T-helper 1 cell treated with Interleukin-12 subunit alpha and Interleukin-12 subunit beta and Interleukin-4 antibody, amounts not matched to agents 30 ng/mL and 1 ng/mL, for 36 hours (primary cell): ENCODE results near the gene EVA1A. TPM values are rescaled to one million over a fixed set of nuclear protein-coding genes. Genes with fewer than 3 reads are reported as not detected.

ENCODE experiments used
- intact Hi-C: fragments of 100-400 bp; cut with micrococcal nuclease; formaldehyde crosslinking; loops from one replicate; pipeline ENCODE4 v1.15.1; 2024
- total RNA-seq: library from RNA; stranded (reverse); gene quantifications from 2 replicates; pipeline ENCODE4 v1.2.3, GENCODE V29; 2022

Gene EVA1A
- total RNA-seq, 1 donor from 2014 or later, result not detected

DNA sequence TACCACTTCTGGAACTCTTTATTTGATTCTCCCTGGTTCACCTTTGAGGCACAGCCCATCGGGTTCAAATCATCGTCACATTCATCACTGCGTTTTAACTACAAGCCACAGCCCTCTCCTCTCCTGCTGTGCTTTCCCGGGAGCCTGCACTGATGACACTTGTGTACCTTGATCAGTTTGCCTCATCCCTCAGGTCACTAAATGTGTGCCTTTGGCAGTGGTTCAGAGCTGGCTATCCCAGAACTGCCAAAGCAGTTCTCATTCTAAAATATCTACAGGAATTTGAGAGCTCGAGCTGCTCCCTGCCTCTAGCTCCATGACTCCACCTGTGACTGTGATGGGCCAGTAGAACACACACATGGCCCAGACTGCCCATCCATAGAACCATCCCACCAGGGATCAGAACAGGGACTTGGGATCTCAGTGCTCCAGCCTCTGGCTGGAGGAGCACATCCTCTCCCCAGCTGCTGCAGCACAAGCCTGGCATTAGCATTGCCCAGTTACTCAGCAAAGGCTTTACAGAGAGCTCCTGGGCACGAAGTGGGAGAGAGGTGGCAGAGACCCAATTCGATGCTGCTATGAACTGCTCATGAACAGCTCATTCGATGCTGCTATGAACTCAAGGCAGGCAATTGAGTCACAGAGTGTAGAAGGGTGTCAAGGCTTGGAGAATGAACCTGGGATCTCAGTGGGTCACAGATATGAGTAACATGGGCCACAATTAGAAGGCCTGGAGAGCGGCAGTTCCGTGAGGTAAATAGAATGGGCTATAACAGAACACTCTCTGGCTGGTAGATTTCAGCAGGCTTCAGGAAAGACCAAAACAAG, 41.9 kb downstream of the EVA1A start:
- intact Hi-C loops, result no loop called here

DNA sequence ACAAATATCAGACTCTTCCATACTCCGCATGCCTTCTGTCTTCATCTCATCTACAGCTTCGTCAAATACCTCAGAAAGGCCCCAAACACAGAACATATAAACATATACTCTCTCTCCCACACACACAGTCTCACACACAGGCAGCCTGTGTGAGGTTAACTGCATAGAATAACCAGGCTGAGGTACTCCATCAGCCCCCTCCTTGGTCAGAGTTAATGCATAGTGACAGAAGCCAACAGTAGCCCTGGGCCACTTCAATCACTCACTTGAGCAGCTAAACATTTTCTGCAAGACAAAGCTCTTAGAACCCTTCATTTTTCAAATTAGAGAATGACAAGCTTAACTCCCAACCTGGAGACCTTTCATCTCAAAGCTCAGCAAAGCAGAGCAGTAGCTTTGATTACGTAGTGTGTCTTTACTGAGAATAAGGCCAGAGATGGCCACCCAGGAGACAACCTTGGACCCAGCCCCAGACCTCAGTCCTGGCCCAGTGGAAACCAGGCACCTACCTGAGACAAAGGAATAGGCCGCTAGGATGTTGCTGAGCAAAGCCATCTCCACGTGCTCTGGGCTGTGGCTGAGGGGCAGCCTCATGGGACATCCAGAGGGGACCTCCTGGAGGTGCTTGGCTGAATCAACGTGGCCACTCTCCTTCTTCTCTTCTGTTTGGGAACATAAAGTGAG, 43.0 kb downstream of the EVA1A start:
- intact Hi-C loops, result no loop called here

DNA sequence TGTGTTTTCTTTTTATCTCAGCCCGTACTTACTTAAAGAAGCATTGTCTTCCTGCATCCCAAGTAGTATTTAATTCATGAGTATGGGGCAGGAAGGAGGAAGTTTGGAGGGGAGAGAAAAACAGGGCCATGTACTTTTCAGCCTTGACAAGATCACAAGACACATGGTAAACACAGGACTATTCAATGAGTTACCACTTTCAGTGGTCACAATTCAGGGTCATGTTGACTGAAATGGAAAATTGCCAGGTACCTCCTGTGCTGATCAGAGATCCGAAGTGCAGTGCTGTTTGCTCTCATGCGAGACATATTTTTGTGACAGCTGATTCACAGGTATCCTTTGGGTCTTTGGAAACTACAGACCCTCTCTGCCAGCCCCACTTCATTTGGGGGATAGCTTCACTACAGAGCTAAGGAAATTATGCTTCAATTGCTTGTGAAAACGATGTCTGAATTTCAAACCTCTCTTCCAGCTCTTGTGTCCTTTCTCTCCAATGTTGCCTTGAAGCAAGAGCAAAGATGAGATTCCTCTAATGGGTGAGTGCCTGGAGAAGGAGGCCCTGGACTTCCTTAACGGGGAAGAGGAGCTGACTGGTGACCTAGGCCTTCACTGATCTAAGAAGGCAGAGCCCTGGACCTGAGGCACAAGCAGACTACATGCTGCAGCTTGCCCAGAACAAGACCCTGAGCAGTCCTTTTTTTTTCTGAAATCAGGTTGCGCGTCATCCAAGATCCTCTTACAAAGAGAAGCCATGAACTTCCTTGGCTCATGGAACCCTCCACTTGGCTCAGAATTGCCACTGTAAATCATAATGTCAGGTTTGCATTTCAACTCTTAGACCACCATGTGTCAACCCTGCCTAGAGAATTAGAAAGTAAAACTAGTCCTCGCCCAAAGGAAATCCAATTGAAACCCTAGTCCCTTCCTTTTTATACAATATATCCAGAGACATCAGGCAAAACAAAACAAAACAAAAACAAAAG, 44.1 kb downstream of the EVA1A start:
- intact Hi-C loops, result no loop called here

DNA sequence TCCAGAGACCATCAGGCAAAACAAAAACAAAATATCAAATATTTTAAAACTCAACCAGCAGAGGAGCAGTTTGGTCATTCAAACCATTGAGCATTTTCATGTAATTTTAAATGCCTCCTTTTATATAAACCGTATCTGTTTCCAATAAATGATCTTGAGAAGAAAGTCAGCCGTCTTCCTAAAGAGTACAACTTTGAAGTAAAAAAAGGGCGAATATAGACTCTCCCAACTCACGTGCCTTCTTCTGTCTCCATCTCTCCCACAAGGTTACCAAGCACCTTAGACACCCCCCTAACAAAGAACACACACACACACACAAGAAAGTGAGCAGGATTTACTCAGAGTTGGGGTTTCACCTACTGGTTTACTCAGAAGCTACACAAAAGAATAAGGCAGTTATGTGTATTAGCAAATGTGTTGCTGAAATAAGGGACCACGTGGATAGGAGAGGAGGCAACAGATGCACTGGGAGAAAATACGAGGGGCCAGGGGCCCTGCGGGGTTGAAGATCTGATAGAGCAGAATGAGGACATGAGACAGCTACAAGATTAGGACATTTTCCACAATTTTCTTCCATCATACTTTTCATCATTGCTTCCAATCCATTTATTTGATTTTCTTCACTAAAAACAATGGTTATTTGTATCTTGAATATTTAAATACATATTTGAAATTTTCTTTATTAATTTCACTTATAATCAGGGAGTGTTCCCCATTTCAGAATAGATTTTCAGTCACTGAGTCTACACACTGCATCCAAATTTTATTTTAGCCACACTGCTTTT, 45.0 kb downstream of the EVA1A start:
- intact Hi-C loops, result no loop called here

DNA sequence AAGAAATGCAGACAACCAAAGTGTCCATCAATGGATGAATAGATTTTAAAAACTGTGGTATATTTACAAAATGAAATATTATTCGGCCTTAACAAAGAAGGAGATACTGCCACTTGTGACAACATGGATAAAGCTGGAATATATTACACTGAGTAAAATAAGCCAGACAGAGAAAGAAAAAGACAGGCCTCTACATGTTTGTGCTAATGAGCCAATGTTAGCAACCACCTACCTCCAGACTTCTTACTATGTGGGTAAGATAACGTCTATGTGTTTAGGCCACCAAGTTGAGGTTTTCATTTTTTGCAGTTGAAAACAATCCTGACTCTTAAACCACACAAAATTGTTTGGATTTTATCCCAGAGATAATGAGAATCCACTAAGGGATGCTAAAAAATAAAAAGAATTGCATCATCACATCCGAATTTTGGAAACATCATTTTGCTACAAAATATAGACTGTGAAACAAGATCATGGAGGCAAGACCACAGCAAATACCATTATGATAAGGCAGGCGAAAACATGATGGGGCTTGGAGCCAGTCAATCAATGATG, 47.0 kb downstream of the EVA1A start:
- intact Hi-C loops, result no loop called here

DNA sequence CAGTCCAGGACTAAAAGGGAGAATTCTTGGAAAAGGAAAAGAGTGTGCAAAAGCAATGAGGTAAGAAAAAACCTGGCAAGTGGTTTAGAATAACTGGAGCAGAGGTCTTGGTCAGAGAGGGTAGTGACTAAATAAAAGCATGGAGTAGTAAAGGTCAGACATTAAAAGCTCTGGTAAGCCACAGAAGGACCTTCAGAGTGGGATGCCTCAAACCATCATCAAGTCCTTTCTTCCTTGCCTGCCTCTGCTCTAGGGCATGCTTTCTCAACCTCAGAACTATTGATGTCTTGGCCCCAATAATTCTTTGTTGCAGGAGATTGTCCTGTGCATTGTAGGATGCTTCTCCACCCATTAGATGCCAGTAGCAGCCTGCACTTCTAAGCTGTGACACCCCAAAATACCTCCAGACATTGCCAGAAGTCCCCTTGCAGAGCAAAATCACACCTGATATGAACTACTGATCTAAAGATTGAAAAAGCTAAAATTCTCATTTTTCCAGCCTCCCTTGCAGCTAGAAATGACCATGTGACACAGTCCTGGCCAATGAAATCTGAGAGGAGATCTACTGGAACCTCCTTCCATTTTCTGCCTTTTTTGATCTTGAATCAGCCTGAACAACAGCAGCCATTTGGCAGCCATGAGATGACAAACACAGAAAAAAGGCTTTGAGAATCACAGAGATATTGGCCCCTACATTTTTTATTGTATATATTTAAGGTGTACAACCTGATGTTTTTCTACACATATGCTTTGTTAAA, 48.1 kb downstream of the EVA1A start:
- intact Hi-C loops, result no loop called here

DNA sequence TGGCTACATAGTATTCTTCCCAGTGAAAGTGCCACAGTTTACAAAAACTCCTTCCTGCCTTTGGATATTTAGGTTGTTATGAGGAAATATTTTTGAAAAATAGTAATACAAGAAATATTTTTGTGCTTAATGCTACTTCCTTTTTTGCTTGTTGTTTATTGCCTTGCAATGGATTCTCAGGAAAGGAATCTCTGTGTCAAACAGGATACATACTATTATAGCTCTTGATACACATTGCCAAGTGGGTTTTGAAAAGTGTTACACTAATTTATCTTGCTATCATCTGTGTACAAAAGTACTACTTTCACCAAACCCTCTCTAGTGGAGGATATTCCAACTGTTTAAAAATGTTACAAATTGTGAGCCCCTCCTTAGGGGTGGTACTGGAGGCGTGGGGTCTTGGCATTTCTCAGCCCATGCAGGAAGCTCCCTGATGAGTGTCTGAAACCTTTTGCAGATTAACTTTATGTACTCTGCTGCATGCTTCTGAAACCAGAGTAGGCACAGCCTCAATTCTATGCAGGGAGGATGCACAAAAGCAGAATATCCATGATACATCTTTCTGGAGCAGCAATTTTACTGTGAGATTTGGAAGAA, 54.5 kb downstream of the EVA1A start:
- intact Hi-C loops, result no loop called here

DNA sequence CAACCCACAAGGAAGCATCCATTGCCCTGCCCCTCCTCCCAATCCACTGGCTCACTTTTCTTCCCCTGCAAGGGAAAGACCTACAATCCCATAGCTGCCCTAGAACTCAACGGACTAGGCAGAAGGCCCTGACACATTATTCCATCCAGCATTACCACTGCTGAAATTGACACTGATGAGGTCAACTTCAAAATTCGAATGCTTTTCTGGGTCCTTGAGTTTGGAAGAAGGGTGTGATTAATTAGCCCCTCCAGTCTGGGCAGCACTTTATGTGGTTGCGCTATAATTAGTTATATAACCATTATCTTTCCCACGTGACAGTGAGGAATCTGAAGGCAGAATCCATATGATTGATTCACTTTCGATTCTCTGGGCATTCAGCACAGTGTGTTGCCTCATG, 55.7 kb downstream of the EVA1A start:
- intact Hi-C loops, result no loop called here

DNA sequence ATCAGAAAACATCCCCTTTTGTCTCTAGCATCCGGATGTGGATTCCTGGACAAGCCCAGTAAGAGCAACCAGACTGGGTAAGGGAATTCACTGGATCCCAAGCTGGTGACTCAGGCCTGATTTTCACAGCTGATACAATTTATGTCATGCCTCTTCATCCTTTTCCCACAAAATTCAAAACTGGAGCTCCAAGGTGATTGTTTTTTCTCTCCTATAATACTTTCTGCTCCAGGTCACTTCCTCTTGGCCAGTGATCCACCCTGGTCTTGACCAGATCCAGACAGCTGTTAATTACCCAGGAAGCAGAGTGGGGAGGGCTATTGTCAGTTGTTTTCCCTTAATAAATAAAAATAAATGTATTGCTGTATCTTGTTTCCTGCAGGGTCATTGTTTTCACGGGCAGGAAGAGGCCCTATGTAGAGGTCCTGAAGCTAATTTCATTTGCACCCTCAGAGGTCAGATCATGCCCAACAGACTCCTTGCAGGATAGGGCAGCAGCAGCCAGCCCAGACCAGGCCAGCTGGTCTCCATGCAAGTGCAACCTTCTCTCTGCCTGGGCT, 57.6 kb downstream of the EVA1A start:
- intact Hi-C loops, result no loop called here

DNA sequence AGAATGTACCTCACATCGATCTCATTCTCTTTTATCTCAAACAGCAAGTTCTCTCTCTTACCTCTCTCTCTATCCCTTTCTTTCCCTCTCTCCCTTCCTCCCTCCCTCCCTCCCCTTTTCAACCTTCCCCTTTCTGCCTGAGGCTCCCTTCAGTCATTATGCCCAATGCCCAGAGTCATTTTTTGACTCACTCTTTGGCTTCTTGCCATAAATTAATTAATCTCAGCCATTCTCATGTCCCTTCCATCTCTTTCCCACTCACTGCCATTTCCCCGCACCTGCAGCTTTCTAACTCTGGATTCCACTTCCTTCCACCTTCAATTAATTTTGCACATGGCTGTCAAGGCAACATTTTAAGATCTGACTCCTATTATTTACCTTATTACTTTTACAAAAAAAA, 60.1 kb downstream of the EVA1A start:
- intact Hi-C loops, result no loop called here

DNA sequence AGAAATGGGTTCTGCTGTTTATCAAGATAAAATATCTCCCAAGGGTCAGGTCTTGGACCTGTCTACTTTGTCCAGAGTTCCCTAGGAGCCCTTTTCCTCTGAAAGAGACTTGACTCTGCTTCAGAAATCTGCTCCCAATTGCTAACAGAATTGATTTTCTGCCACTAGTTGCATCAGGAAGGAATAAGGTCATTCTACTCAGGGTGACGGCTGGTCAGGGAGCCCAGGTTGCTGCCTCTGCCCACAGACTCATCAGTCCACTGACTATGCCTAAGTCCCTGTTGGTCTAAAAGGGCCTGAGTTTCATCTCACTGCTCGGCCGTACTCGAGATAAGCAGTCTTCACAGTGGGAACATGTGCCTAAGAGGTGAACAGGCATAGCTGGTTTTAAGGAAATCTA, 61.2 kb downstream of the EVA1A start:
- intact Hi-C loops, result no loop called here

DNA sequence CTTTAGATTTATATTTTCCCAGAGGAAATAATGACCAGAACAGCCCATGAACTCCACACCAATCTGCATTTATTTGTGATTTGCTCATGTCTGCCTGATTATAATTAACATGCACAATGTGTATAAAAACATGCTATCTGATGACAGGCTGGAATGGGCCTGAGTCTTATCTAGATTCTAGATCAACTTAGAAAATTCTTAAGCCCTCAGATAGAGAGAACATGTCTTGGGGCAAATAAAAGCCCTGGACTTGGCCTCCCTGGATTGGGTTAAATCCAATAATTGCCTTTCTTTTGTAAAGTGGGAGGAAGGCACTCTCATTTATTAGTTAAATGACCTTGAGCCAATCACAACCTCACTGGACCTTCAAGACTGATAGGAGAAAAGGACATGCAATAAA, 61.8 kb downstream of the EVA1A start:
- intact Hi-C loops, result no loop called here

DNA sequence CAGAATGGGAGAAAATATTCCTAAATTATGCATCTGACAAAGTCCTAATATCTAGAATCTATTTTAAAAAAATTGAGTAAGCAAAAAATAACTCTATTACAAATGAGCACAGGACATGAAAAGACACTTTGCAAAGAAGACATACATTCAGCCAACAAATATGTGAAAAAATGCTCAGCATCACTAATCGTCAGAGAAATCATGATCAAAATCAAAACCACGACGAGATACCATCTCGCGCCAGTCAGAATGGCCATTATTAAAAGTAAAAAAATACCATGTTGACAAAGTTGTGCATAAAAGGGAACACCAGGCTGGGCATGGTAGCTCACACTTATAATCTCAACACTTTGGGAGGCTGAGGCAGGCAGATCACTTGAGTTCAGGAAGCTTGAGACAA, 63.5 kb downstream of the EVA1A start:
- intact Hi-C loops, result no loop called here

DNA sequence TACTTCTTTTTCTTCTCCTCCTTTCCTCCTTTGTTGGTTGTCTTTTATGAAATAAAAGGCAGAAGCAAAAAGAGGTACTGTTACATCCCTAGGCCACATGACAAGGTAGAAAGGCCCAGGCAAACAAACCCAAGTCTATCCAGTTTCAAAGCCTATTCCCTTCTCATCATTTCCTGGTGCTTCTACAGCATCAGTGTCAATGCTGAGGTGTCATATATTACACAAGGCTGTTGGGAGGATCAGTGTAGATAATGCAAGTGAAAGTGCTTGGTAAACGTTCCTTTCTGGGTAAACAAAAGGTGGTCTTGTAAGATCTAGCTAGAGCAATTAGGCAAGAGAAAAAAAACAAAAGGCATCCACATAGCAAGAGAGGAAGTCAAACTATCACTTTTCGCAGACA, 64.9 kb downstream of the EVA1A start:
- intact Hi-C loops, result no loop called here

DNA sequence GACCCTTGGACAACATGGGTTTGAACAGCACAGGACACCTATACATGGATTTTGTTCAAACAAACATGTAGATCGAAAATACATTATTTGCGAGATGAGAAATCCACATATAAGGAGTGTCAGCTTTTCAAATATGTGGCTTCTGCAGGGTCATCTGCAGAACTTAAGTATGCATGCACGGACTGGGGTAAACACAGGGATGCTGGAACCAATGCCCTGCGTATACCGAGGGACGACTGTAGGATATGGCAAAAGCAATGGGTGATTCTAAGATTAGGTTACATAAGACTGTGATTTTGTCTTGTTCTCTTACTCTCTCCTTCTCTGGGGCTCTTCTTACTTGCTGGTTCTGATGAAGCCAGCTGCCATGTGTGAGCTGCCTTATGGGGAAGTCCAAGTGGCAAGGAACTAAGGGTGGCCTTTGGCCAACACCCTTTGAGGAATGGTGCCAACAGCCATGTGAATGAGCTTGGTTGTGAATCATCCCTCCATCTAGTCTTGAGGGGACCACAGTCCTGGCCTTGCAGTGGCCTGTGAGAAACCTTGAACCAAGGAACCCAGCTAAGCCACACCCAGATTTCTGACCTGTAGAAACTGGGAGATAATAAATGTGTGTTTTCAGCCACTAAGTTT, 66.5 kb downstream of the EVA1A start:
- intact Hi-C loops, result no loop called here

DNA sequence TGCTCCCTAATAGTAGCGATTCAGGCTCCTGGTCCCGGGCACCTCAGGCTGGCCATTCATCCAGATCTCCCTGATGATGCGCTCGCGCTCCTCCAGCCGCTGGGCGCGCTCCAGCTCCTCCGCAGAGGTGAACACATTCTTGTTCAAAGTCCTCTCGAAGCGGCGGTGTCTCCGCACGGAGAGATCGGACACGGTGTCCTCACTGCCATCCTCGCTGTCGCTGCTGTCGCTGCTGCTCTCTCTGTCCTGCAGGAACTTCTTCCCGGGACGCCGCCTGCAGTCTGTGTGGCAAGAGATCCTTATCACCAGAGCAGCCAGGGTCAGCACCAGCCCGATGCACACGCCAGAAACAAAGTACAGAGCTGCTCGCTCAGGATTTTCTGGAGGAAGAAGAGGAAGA, 67.5 kb downstream of the EVA1A start:
- intact Hi-C loops, result no loop called here

DNA sequence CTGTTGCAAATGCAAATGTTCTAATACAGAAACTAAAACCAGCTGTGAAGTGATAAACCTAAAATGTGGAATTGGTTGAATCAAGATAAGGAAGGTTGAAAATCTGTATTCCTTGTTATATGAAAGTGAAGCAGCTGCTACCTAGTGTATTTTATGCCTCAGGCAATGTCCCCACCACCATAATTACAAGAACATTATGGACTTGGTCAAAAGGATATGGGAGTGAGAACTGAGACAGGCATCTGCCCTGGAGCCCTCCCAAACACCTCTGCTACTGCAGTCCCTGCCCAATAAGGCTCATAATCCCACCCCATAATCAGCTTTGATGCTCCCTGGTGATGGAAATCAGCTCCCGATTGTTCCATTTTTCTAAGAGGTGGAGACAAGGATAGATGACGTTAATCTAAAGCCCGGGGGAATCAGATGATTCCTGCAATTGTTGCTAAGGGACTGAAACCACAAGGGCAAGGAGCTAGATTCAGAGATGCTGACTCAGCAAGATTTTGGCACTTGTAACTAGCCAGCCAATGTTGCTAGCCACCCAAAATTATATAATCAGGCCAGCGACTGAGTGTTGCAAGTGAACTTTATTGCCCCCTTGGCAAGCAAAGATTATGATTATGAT, 69.5 kb downstream of the EVA1A start:
- intact Hi-C loops, result no loop called here

DNA sequence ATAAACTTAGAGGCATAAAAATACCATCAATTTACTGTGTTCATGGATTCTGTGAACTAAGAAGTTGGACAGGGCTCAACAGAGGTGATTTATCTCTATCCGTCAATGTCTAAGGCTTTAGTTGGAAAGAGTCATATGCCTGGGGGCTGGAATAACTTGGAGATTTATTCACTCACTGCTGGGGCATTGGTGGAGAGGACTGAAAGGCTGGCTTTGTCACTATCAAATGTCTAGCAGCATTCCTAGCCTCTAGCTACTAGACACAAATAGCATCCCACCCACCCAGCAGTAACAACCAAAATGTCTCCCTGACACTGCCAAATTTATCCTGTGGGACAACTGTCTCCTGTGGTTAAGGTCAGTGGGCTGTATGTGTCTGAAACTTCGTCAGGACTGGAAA, 71.0 kb downstream of the EVA1A start:
- intact Hi-C loops, result no loop called here
